ENCODE measurements around the gene GLDC. TPM values are rescaled to one million over a fixed set of nuclear protein-coding genes. Genes with fewer than 3 reads are reported as not detected.

Gene GLDC
- total RNA-seq, 3 donors from 2014 or later, result 0.38 to 0.63 (median 0.58) TPM

GRCh38 chr9:6620353-6620752, 25.2 kb downstream of the GLDC start:
- Histone ChIP-seq H3K4me3 (no peak overlapping the region), H3K4me1 (ENCODE audit: low read depth) (no peaks in the 10 kb centered on the region), H3K9me3 (no peaks in the 10 kb centered on the region), H3K36me3 (ENCODE audit: low read depth) (no peaks in the 10 kb centered on the region)
- intact Hi-C loops (cut with DNase I, micrococcal nuclease), result no loop called here
- DNase-seq (no peak), ATAC-seq (no peak)
- TF ChIP-seq CTCF (IDR thresholded peaks at IDR 0.05), result no peak

- no peak for ATAC-seq
- TF ChIP-seq CTCF (IDR thresholded peaks at IDR 0.05), result no peak
These were observed 25.6 kb downstream of the GLDC start for GRCh38 chr9:6619909-6620308.

DNA sequence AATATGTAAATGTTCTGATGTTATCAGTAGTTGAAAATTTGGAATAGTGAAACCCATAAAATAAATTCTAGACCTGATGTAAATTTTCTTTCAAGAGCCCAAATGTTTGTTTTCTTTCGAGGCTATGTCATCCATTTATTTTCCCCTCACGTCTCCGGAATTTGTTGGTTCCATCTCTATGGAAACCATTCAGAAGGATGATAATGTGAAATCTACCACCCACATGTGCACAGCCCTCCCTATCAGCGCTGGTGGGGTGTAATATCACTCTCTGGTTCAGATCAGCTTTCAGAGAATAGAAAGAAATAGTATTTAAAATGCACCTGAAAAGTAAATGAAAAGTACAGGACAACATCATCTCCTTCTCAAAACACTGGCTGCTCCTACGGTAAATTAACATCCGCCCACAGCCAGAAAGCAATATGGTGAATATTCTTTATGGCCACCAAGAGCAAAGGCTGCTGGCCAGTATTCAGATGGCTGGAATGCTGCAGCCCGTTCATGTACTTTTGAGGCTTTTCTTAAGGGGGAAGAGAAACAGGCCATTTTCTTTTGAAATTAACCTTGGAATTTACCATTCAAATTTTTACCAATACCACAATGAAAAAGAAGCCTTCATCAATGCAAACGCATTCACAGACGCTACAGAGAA, 28.5 kb downstream of the GLDC start:
- H3K4me3 ChIP-seq, result no peak overlapping the region
- no peak for ATAC-seq
- TF ChIP-seq CTCF (IDR thresholded peaks at IDR 0.05), result no peak
- DNase-seq, result no peak
- H3K4me1 ChIP-seq (ENCODE audit: low read depth), result no peaks in the 10 kb centered on the region
- intact Hi-C loops (cut with DNase I, micrococcal nuclease), result no loop called here
- no peaks in the 10 kb centered on the region for H3K9me3 ChIP-seq
- H3K36me3 ChIP-seq (ENCODE audit: low read depth), result no peaks in the 10 kb centered on the region

More at GRCh38 chr9:6619909-6620308, 25.6 kb downstream of the GLDC start:
- no peaks in the 10 kb centered on the region for H3K4me1 ChIP-seq (ENCODE audit: low read depth)
- no peaks in the 10 kb centered on the region for H3K36me3 ChIP-seq (ENCODE audit: low read depth)
- intact Hi-C loops (cut with DNase I, micrococcal nuclease), result no loop called here
- H3K9me3 ChIP-seq, result no peaks in the 10 kb centered on the region
- H3K4me3 ChIP-seq, result no peak overlapping the region
- DNase-seq, result no peak

GRCh38 chr9:6614489-6614888, 31.0 kb downstream of the GLDC start:
- Histone ChIP-seq H3K4me1 (ENCODE audit: low read depth) (no peaks in the 10 kb centered on the region), H3K4me3 (no peak overlapping the region), H3K36me3 (ENCODE audit: low read depth) (no peaks in the 10 kb centered on the region), H3K9me3 (no peaks in the 10 kb centered on the region)
- ATAC-seq (no peak), DNase-seq (no peak)
- no peak for TF ChIP-seq CTCF (IDR thresholded peaks at IDR 0.05)
- intact Hi-C loops (cut with DNase I, micrococcal nuclease), result no loop called here

- no peak overlapping the region for H3K4me3 ChIP-seq
- ATAC-seq (no peak), DNase-seq (no peak)
- TF ChIP-seq CTCF (IDR thresholded peaks at IDR 0.05), result no peak
- H3K4me1 ChIP-seq (ENCODE audit: low read depth), result no peaks in the 10 kb centered on the region
- no peaks in the 10 kb centered on the region for H3K9me3 ChIP-seq
- H3K36me3 ChIP-seq (ENCODE audit: low read depth), result no peaks in the 10 kb centered on the region
- intact Hi-C loops (cut with DNase I, micrococcal nuclease), result no loop called here
These were observed 33.7 kb downstream of the GLDC start for GRCh38 chr9:6611865-6612264.

DNA sequence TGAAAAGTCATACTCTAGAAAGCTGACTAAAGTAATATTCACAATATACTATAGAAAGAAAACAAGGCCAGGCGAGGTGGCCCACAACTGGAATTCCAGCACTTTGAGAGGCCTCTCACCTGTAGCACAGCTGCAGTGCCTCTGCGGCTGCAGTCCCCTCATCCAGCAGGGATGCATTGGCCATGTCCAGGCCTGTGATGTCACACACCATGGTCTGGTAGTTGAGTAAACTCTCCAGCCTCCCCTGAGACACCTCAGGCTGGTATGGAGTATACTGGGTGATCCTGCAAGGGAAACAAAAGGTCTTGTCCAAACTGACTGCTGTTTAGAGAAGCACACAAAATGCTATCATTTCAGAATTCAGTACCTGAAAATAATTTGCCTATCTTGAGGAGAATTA, 35.5 kb downstream of the GLDC start:
- Histone ChIP-seq H3K4me1 (ENCODE audit: low read depth) (no peaks in the 10 kb centered on the region), H3K36me3 (ENCODE audit: low read depth) (no peaks in the 10 kb centered on the region), H3K4me3 (no peak overlapping the region), H3K9me3 (no peaks in the 10 kb centered on the region)
- ATAC-seq, result no peak
- intact Hi-C loops (cut with DNase I, micrococcal nuclease), result no loop called here
- DNase-seq, result no peak
- no peak for TF ChIP-seq CTCF (IDR thresholded peaks at IDR 0.05)

All from mucosa of descending colon (tissue), 3 donors.